MM.1S (cell line): ENCODE measurements around the gene PRMT9.

Experiments
- CTCF ChIP-seq: fragments of 300-600 bp; sonication (generic); IDR thresholded peaks from 2 replicates; pipeline ENCODE4 v1.5.1; 2016; ENCODE audit warnings: antibody characterized with exemption, low read length, mixed read lengths
- EZH2 ChIP-seq: fragments of 300-600 bp; sonication (generic); optimal IDR thresholded peaks from 2 replicates; pipeline ENCODE3; 2017; ENCODE audit warnings: low read depth, mild to moderate bottlenecking, antibody characterized with exemption, low read length, mixed read lengths

DNA sequence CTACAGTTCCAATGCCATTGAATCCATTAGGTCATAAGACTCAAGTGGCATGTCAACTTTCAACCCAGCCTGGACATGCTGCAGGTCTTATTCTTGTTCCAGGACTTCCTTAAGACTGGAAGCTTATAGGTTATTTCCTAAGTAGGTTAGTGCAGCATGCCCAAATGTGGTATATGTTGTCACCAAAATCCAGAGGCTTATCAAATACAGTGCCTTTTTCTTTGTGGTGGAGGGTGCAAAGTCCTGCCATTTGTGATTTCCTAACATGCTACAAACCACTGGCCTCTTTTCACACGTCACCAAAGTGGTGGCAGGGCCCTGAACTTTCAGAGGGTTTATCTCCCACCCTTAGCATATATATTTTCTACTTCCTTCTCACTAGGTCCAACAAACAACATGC lies 76.5 kb downstream of the PRMT9 start:
- TF ChIP-seq EZH2: no peak
- TF ChIP-seq CTCF: no peak
